HepG2 (cell line): Measurements from ENCODE around the gene CPEB4. TPM values are rescaled to one million over a fixed set of nuclear protein-coding genes. Genes with fewer than 3 reads are reported as not detected.

Source experiments
- ATAC-seq: fragments of 200-7000 bp; cut with Tn5 transposase; 3 replicates; pipeline ENCODE4 v1.9.1; 2020; ENCODE audit warnings: mild to moderate bottlenecking, moderate library complexity
- Bru-seq: library from RNA; stranded (reverse); fragments of 400-500 nt; gene quantifications from one replicate; lab custom pipeline; 2021; lab: Mats Ljungman, UMichigan
- BruChase-seq, 2 experiments: library from RNA; stranded (reverse); fragments of 400-500 nt; gene quantifications; one replicate each; lab custom pipeline; 2021; lab: Mats Ljungman, UMichigan
- BruUV-seq: library from RNA; stranded (reverse); fragments of 400-500 nt; replicated peaks from 2 replicates; lab custom pipeline; 2021; lab: Mats Ljungman, UMichigan
- CTCF ChIA-PET: fragments of 300-600 bp; formaldehyde crosslinking; extraction: SDS; loops from one replicate; lab custom pipeline; 2021; ENCODE audit warnings: low total read pairs, inconsistent platforms, low intra/inter-chr PET ratio; lab: Yijun Ruan, JAX
- POLR2A ChIA-PET: fragments of 350-600 bp; sonication (Branson Sonifier 250); formaldehyde crosslinking; loops from one replicate; lab custom pipeline; 2020; ENCODE audit warnings: antibody characterized with exemption, inconsistent platforms; lab: Yijun Ruan, JAX
- DNase-seq: peaks from one replicate; pipeline ENCODE4 v3.0.0-alpha.2; 2015; ENCODE audit warnings: low spot score
- FAIRE-seq: peaks from 3 replicates; lab custom pipeline; 2011; peaks lifted over from hg19 to GRCh38; lab: Jason Lieb, UNC
- H2AFZ ChIP-seq: one replicate; pipeline ENCODE4 v1.6.1; 2011; ENCODE audit warnings: low read length, inconsistent platforms
- H3K27ac ChIP-seq: fragments of 300-600 bp; 3 replicates; pipeline ENCODE4 v1.8.0; 2011; ENCODE audit warnings: mixed run types, mild to moderate bottlenecking, mixed read lengths, low read length, inconsistent platforms; ENCODE audit not compliant: insufficient read depth; ENCODE audit errors: extremely low read length
- H3K27me3 ChIP-seq, 2 experiments: fragments of 200-600 bp in 1 of 2; 2 replicates in 1 of 2; 3 replicates in 1 of 2; pipeline versions ENCODE4 v1.6.0 to v1.8.0; 2011; ENCODE audit warnings: low read length in 2 of 2, mild to moderate bottlenecking in 2 of 2, moderate library complexity in 2 of 2, inconsistent platforms in 1 of 2; ENCODE audit not compliant: insufficient read depth in 2 of 2, control insufficient read depth in 1 of 2
- H3K36me3 ChIP-seq, 2 experiments: fragments of 200-600 bp in 1 of 2; replicated peaks in 1 of 2; 2 replicates in 1 of 2; 3 replicates in 1 of 2; pipeline versions ENCODE4 v1.5.1 to v1.8.0; 2011; ENCODE audit warnings: low read length in 2 of 2, inconsistent platforms in 1 of 2; ENCODE audit not compliant: insufficient read depth in 2 of 2, control insufficient read depth in 1 of 2
- H3K4me1 ChIP-seq: 2 replicates; pipeline ENCODE4 v1.5.1; 2012; ENCODE audit warnings: low read length, inconsistent platforms; ENCODE audit not compliant: insufficient read depth
- H3K4me2 ChIP-seq: 2 replicates; pipeline ENCODE4 v1.6.0; 2011; ENCODE audit warnings: low read depth, low read length, inconsistent platforms
- H3K4me3 ChIP-seq, 3 experiments: fragments of 200-600 bp in 1 of 3; sonication (generic), shearing (Covaris generic) in 1 of 3; replicated peaks in 1 of 3; 2 replicates each; pipeline ENCODE4 v1.5.1; 2011 to 2016; ENCODE audit warnings: low read length in 3 of 3, inconsistent platforms in 2 of 3, low read depth in 2 of 3, mild to moderate bottlenecking in 2 of 3, control low read depth in 1 of 3, mixed read lengths in 1 of 3; ENCODE audit not compliant: insufficient read depth in 1 of 3
- H3K79me2 ChIP-seq: one replicate; pipeline ENCODE4 v1.6.1; 2011; ENCODE audit warnings: low read length, inconsistent platforms; ENCODE audit not compliant: insufficient read depth
- H3K9ac ChIP-seq: 2 replicates; pipeline ENCODE4 v1.6.0; 2011; ENCODE audit warnings: mild to moderate bottlenecking, low read depth, low read length, inconsistent platforms; ENCODE audit not compliant: insufficient read depth
- H3K9me3 ChIP-seq: 2 replicates; pipeline ENCODE4 v1.5.1; 2012; ENCODE audit warnings: mild to moderate bottlenecking, low read length
- H4K20me1 ChIP-seq: 2 replicates; pipeline ENCODE4 v1.6.0; 2011; ENCODE audit warnings: inconsistent platforms, mild to moderate bottlenecking, low read length, moderate library complexity; ENCODE audit not compliant: insufficient read depth
- ATAD3A ChIP-seq: sonication (generic); formaldehyde crosslinking; IDR thresholded peaks from 2 replicates; pipeline ENCODE4 v1.4.0; 2020; ENCODE audit warnings: missing genetic modification reagents
- CEBPB ChIP-seq: IDR thresholded peaks from 2 replicates; pipeline ENCODE4 v1.6.1; 2011; ENCODE audit warnings: low read depth, low read length, improper control_type of control experiment, borderline replicate concordance
- ISX ChIP-seq: sonication (generic); formaldehyde crosslinking; conservative IDR thresholded peaks from 2 replicates; pipeline ENCODE4 v1.5.0; 2020; ENCODE audit warnings: missing genetic modification reagents
- MYC ChIP-seq: sonication (generic); formaldehyde crosslinking; IDR thresholded peaks from 2 replicates; pipeline ENCODE4 v1.9.0; 2021; ENCODE audit warnings: missing genetic modification reagents, borderline replicate concordance
- RCOR2 ChIP-seq: IDR thresholded peaks from 2 replicates; pipeline ENCODE4 v1.6.1; 2016; ENCODE audit warnings: missing biosample characterization, missing genetic modification reagents
- SIN3B ChIP-seq: fragments of 150-350 bp; IDR thresholded peaks from 2 replicates; pipeline ENCODE4 v1.6.1; 2014; ENCODE audit warnings: low read length
- SKI ChIP-seq: fragments of 450-650 bp; IDR thresholded peaks from one replicate; pipeline ENCODE4 v1.6.1; 2018; ENCODE audit warnings: mild to moderate bottlenecking; ENCODE audit not compliant: partially characterized antibody
- ZFYVE20 ChIP-seq: sonication (generic); formaldehyde crosslinking; IDR thresholded peaks from 2 replicates; pipeline ENCODE4 v1.8.0; 2023; ENCODE audit warnings: low read depth, mild to moderate bottlenecking, moderate library complexity, missing genetic modification reagents, borderline replicate concordance
- ZNF337 ChIP-seq: sonication (generic); formaldehyde crosslinking; IDR thresholded peaks from 2 replicates; pipeline ENCODE4 v1.5.1; 2020; ENCODE audit warnings: missing genetic modification reagents, low read depth, mild to moderate bottlenecking, borderline replicate concordance
- ZNF44 ChIP-seq: sonication (generic); formaldehyde crosslinking; IDR thresholded peaks from 2 replicates; pipeline ENCODE4 v1.5.1; 2020; ENCODE audit warnings: mild to moderate bottlenecking, missing genetic modification reagents
- ZNF670 ChIP-seq: sonication (generic); formaldehyde crosslinking; IDR thresholded peaks from 2 replicates; pipeline ENCODE4 v1.8.0; 2022; ENCODE audit warnings: mild to moderate bottlenecking, missing genetic modification reagents, borderline replicate concordance
- ZNF839 ChIP-seq: sonication (generic); formaldehyde crosslinking; IDR thresholded peaks from 2 replicates; pipeline ENCODE4 v1.4.0; 2020; ENCODE audit warnings: missing genetic modification reagents, mild to moderate bottlenecking, borderline replicate concordance
- WGBS: methylation state at CpG from one replicate; pipeline ENCODE4 v1.1.6; 2017; ENCODE audit warnings: low lambda C conversion rate; 5-methylcytosine and 5-hydroxymethylcytosine counted together
- in situ Hi-C: cut with HindIII; loops from 2 replicates; pipeline ENCODE4 v1.10.0; 2017; ENCODE audit warnings: low pct_unique_long_range_greater_than_20kb; ENCODE audit not compliant: extremely low pct_ligation_motif_present
- intact Hi-C: fragments of 100-400 bp; cut with micrococcal nuclease; formaldehyde crosslinking; loops from one replicate; pipeline ENCODE4 v1.10.0; 2022; ENCODE audit not compliant: unreplicated experiment
- long read RNA-seq, 2 experiments: library from RNA in 1 of 2; library from polyadenylated mRNA in 1 of 2; stranded (forward) in 1 of 2; unstranded in 1 of 2; transcript quantifications; one replicate each; pipeline ENCODE4 v2.0.0, GENCODE V29; 2019 to 2022
- polyA minus RNA-seq, 3 experiments: library from RNA; depleted of rRNA, polyadenylated mRNA; stranded (reverse); fragments of >200 nt; gene quantifications; 2 replicates each; pipeline ENCODE4 v1.2.3, GENCODE V29; 2011; ENCODE audit warnings: low replicate concordance in 1 of 3
- polyA plus RNA-seq, 8 experiments: library from polyadenylated mRNA; depleted of rRNA in 3 of 8; stranded (reverse) in 7 of 8; unstranded in 1 of 8; fragments of >200 nt; fragmentation: Illumina TruSeq in 4 of 8; extraction: Trizol in 4 of 8; gene quantifications; 2 replicates each; pipeline versions ENCODE4 v1.2.1 to v1.2.3, GENCODE V29; 2011 to 2016; ENCODE audit warnings: low read depth in 4 of 8, missing spikeins in 1 of 8, mixed read lengths in 1 of 8; ENCODE audit not compliant: insufficient read depth in 1 of 8
- total RNA-seq, 5 experiments: library from RNA; depleted of rRNA; stranded (reverse); fragments of >200 nt; fragmentation: Illumina TruSeq; extraction: Trizol; gene quantifications; 2 replicates each; pipeline ENCODE4 v1.2.3, GENCODE V29; 2016; ENCODE audit warnings: low read depth in 1 of 5
- TF ChIP-seq, protein P1 (sequence below): sonication (generic); formaldehyde crosslinking; IDR thresholded peaks from 2 replicates; pipeline ENCODE4 v1.8.1; 2023; ENCODE audit warnings: mild to moderate bottlenecking, moderate library complexity, missing genetic modification reagents
- TF ChIP-seq, protein P2 (sequence below): IDR thresholded peaks from 2 replicates; pipeline ENCODE4 v1.6.1; 2016; ENCODE audit warnings: mild to moderate bottlenecking, missing biosample characterization, missing genetic modification reagents

Gene CPEB4
- total RNA-seq (2016; rRNA removed; fragmentation: Illumina TruSeq; extraction: Trizol): 7.7 and 8.3 TPM in 2 replicates
- total RNA-seq (2016; cell fraction: cytosol; rRNA removed; fragmentation: Illumina TruSeq; extraction: Trizol; ENCODE audit: low read depth): 1.8 and 3.2 TPM in 2 replicates
- total RNA-seq (2016; cell fraction: insoluble cytoplasmic fraction; rRNA removed; fragmentation: Illumina TruSeq; extraction: Trizol): 8.3 and 11.9 TPM in 2 replicates
- total RNA-seq (2016; cell fraction: membrane; rRNA removed; fragmentation: Illumina TruSeq; extraction: Trizol): 3.4 and 3.7 TPM in 2 replicates
- 13.4 and 15.2 TPM in 2 replicates for total RNA-seq (2016; cell fraction: nucleus; rRNA removed; fragmentation: Illumina TruSeq; extraction: Trizol)
- 25.0 and 26.7 TPM in 2 replicates for polyA plus RNA-seq (2011; rRNA removed)
- 15.9 and 21.3 TPM in 2 replicates for polyA plus RNA-seq (2011; cell fraction: cytosol; rRNA removed)
- 38.4 and 39.5 TPM in 2 replicates for polyA plus RNA-seq (2011; cell fraction: nucleus; rRNA removed)
- polyA plus RNA-seq (2012): 21.1 and 22.8 TPM in 2 replicates
- polyA plus RNA-seq (2016; cell fraction: cytosol; fragmentation: Illumina TruSeq; extraction: Trizol; ENCODE audit: low read depth): 0.06 and 0.08 TPM in 2 replicates
- 5.3 and 5.4 TPM in 2 replicates for polyA plus RNA-seq (2016; cell fraction: insoluble cytoplasmic fraction; fragmentation: Illumina TruSeq; extraction: Trizol; ENCODE audit: low read depth)
- polyA plus RNA-seq (2016; cell fraction: membrane; fragmentation: Illumina TruSeq; extraction: Trizol; ENCODE audit: low read depth): 0.40 and 0.56 TPM in 2 replicates
- polyA plus RNA-seq (2016; cell fraction: nucleus; fragmentation: Illumina TruSeq; extraction: Trizol; ENCODE audit: insufficient read depth, low read depth): 8.8 and 10.3 TPM in 2 replicates
- polyA minus RNA-seq (2011; rRNA and poly(A)+ RNA removed; ENCODE audit: low replicate concordance): 100 and 104 TPM in 2 replicates
- polyA minus RNA-seq (2011; cell fraction: cytosol; rRNA and poly(A)+ RNA removed): 49.4 and 55.2 TPM in 2 replicates
- 151 and 216 TPM in 2 replicates for polyA minus RNA-seq (2011; cell fraction: nucleus; rRNA and poly(A)+ RNA removed)
- Bru-seq, nascent RNA: percentile 89 among the genes with signal in this experiment
- BruChase-seq, experiment 1, labeled RNA remaining after a 6-hour chase: percentile 79 among the genes with signal in this experiment
- BruChase-seq, experiment 2, labeled RNA remaining after a 2-hour chase: percentile 84 among the genes with signal in this experiment
- long read RNA-seq, experiment 1, partial matches to known transcripts: 0 of 2 reads
- long read RNA-seq, experiment 1, other reads (novel, unspliced or antisense): 1 of 2 reads
- long read RNA-seq, experiment 2, partial matches to known transcripts: 0 of 17 reads
- long read RNA-seq, experiment 2, other reads (novel, unspliced or antisense): 17 of 17 reads

DNA sequence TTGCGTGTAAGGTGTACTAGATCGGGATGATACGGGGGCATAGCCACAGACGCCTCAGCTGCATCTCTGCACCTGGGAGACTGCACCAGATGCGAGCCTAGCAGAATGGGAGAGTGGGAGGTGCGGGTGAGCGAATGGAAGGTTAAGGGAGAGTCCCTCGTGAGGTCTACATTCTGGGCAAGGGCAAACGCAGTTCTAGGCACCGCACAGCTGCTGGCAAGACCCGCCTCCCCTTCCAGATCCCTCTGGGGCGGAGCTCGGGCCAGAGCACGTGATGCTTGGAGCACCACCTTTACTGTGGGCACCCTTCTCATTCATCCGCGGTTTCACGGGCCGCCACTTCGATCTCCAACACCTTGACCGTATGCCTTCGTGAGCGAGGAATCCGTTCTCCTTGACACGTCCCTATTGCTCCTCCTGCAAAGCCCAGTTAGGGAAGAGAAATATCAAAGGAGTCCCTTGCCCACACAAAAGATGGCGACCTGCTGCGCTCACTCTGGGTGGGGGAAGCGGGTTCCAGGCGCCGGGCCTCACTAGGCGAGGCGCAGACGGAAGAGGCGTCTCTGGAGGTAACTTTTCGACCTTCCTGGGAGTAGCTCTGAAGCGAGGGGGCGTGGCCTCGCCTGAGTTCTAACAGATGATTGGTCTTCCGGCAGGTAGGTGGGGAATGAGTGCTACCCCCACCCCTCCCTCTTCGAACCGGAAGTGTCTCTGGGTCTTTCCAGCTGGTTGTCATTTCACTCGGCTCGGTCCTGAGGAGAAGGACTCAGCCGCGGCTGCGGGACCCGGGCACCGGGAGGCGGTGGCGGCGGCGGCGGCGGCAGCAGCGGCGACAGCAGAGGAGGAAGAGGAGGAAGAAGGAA is at the start of gene CPEB4:
TSS of gene CPEB4 (plus strand) at position 740 of the 863 bp plus-strand sequence. CDS start 1,385 bp downstream, outside the sequence.
- CTCF ChIA-PET: no interaction called here
- peak; percentile 84 for TF ChIP-seq MYC (CRISPR knock-in tag)
- no peak for TF ChIP-seq ZNF337
- no peak for TF ChIP-seq SKI
- no peak for TF ChIP-seq RCOR2 (CRISPR knock-in tag)
- no peak for TF ChIP-seq ATAD3A (CRISPR knock-in tag)
- TF ChIP-seq SIN3B: peak; percentile 70
- TF ChIP-seq, protein P1, sequence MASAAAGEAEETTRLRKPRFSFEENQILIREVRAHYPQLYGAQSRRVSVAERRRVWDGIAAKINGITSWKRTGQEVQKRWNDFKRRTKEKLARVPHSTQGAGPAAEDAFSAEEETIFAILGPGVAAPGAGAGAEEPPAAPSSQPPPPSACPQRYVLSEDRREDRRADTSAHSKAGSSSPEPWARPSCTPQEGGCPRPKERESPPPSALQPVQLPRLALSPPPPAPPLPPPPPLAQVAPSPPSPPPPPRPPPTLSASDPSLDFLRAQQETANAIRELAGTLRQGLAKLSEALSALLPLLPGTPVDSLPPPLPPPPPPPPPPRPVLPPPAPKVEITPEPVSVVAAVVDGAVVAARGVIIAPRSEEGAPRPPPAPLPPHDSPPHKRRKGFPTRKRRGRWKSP (CRISPR knock-in tag): no peak
- no peak for TF ChIP-seq ZFYVE20 (CRISPR knock-in tag)
- no peak for TF ChIP-seq ISX (CRISPR knock-in tag)
- TF ChIP-seq, protein P2, sequence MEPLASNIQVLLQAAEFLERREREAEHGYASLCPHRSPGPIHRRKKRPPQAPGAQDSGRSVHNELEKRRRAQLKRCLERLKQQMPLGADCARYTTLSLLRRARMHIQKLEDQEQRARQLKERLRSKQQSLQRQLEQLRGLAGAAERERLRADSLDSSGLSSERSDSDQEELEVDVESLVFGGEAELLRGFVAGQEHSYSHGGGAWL (CRISPR knock-in tag): 0 out of 2 replicates have a peak, but pooled peaks have one; percentile 22
- peak; percentile 90; the same call in 1 of the 2 replicates for TF ChIP-seq ZNF839
- no peak for TF ChIP-seq ZNF44
- no peak for TF ChIP-seq CEBPB
- TF ChIP-seq ZNF670 (CRISPR knock-in tag): peak; percentile 80; the same call in 1 of the 2 replicates

More for the DNA sequence above, at the start of gene CPEB4:
- ATAC-seq (peak; percentile 98), FAIRE-seq (peak; percentile 78), DNase-seq (peak; percentile 99)
- Histone ChIP-seq H3K27me3 (no peaks in the 10 kb centered on the region), H3K9ac (peak within 1 kb of the TSS; percentile 88), H3K9me3 (no peaks in the 10 kb centered on the region), H3K4me3 (peak within 1 kb of the TSS; percentile 79 to 90 (median 81)), H3K4me2 (peak within 1 kb of the TSS; percentile 86), H2AFZ (peak within 1 kb of the TSS; percentile 99), H4K20me1 (no peaks in the 10 kb centered on the region), H3K79me2 (peaks cover 41% of the 10 kb centered on the region), H3K4me1 (peaks cover 48% of the 10 kb centered on the region), H3K36me3 (no peaks in the 10 kb centered on the region), H3K27ac (peak within 1 kb of the TSS; percentile 92)
- in situ Hi-C loops: no loop called here
- POLR2A ChIA-PET: interaction anchor here (0.7 to 1.9 kb wide), 34 partner anchors 8 to 559 kb away, joined by 3 to 37 read pairs (median 5); partner anchors contain the start of genes BOD1 and STC2
- BruUV-seq: TSS peak; percentile 72
- intact Hi-C loops: loop anchor here (1.0 to 2.0 kb wide), 3 partner anchors 63 to 269 kb away; no protein-coding TSS in a partner anchor
- 15% methylated on average over 40 of the region's 55 CpGs for WGBS
